Left forelimb (tissue), 1 donor: ENCODE results near the gene TRIM42.

ENCODE experiments used
- DNase-seq: peaks from one replicate; pipeline ENCODE4 v3.0.0-alpha.2; 2018; ENCODE audit warnings: low spot score

TRIM42 gene

GRCh38 chr3:140677764-140678163 lies at the start of gene TRIM42:
TSS of gene TRIM42 (plus strand) at chr3:140678064. CDS start at chr3:140678230, 166 bp downstream.
- DNase-seq: no peak

- no peak for DNase-seq
These were observed 49.3 kb upstream of the TRIM42 start for GRCh38 chr3:140628606-140629005.

GRCh38 chr3:140629357-140630137 lies 48.3 kb upstream of the TRIM42 start:
- no peak for DNase-seq

- DNase-seq: no peak
These were observed 47.5 kb upstream of the TRIM42 start for GRCh38 chr3:140630366-140630765.

- no peak for DNase-seq
These were observed 47.0 kb upstream of the TRIM42 start for GRCh38 chr3:140630866-140631265.

GRCh38 chr3:140635276-140635675 lies 42.6 kb upstream of the TRIM42 start:
- DNase-seq: no peak

GRCh38 chr3:140636406-140637138 lies 41.3 kb upstream of the TRIM42 start:
- no peak for DNase-seq

- no peak for DNase-seq
These were observed 26.6 kb upstream of the TRIM42 start for GRCh38 chr3:140651287-140651686.

GRCh38 chr3:140655678-140656077 lies 22.2 kb upstream of the TRIM42 start:
- DNase-seq: no peak

- DNase-seq: no peak
These were observed 13.8 kb upstream of the TRIM42 start for GRCh38 chr3:140664111-140664510.

- DNase-seq: no peak
These were observed 4.7 kb downstream of the TRIM42 start for GRCh38 chr3:140682586-140682985.

GRCh38 chr3:140686128-140686527 lies 8.3 kb downstream of the TRIM42 start:
- no peak for DNase-seq

GRCh38 chr3:140686948-140687347 lies 9.1 kb downstream of the TRIM42 start:
- DNase-seq: no peak

GRCh38 chr3:140695361-140696061 lies 17.6 kb downstream of the TRIM42 start:
- no peak for DNase-seq

GRCh38 chr3:140699516-140700231 lies 21.8 kb downstream of the TRIM42 start:
- no peak for DNase-seq

- DNase-seq: no peak
These were observed 24.4 kb downstream of the TRIM42 start for GRCh38 chr3:140702281-140702680.

GRCh38 chr3:140703496-140703895 lies 25.6 kb downstream of the TRIM42 start:
- DNase-seq: no peak

GRCh38 chr3:140704733-140705132 lies 26.9 kb downstream of the TRIM42 start:
- DNase-seq: no peak

- DNase-seq: no peak
These were observed 28.1 kb downstream of the TRIM42 start for GRCh38 chr3:140705954-140706353.

GRCh38 chr3:140706360-140706759 lies 28.5 kb downstream of the TRIM42 start:
- no peak for DNase-seq

- DNase-seq: no peak
These were observed 31.0 kb downstream of the TRIM42 start for GRCh38 chr3:140708815-140709214.

- no peak for DNase-seq
These were observed 31.9 kb downstream of the TRIM42 start for GRCh38 chr3:140709751-140710150.
